ENCODE data around the gene ADGRG6. TPM values are rescaled to one million over a fixed set of nuclear protein-coding genes. Genes with fewer than 3 reads are reported as not detected.

Gene ADGRG6
- total and polyA plus RNA-seq, 9 of the 15 experiments (the other 6 are each of a cell fraction or from before 2014, with no cell fraction given) = under 0.01 to 0.11 (median 0.05) TPM; not detected in 5

GRCh38 chr6:142304241-142304640 is 2.4 kb downstream of the ADGRG6 start:
- no peak for FAIRE-seq
- Histone ChIP-seq H3K27me3 (ENCODE audit: control insufficient read depth in 2 of 2, insufficient read depth in 2 of 2, low read length in 2 of 2) (peaks cover 13 to 25% of the 10 kb centered on the region in 2 experiments; a peak in 4 of 5 replicates), H3K36me3 (ENCODE audit: control insufficient read depth, insufficient read depth, low read length) (no peaks in the 10 kb centered on the region), H3K9me3 (replicated peaks; ENCODE audit: control insufficient read depth, insufficient read depth, low read depth, low read length) (no peaks in the 10 kb centered on the region), H3K4me3 (no peak overlapping the region), H3K27ac (ENCODE audit: extremely low read depth, low read depth, low read length) (no peak overlapping the region), H3K4me2 (ENCODE audit: insufficient read depth, low read length) (no peak overlapping the region), H3K9ac (ENCODE audit: insufficient read depth in 1 of 2, low read depth in 2 of 2, low read length in 2 of 2) (no peak overlapping the region), H3K9me1 (ENCODE audit: control insufficient read depth, insufficient read depth, low read length) (no peaks in the 10 kb centered on the region), H3K79me2 (ENCODE audit: control insufficient read depth, insufficient read depth, low read length) (no peaks in the 10 kb centered on the region), H4K20me1 (replicated peaks; ENCODE audit: control insufficient read depth, insufficient read depth, low read length) (no peaks in the 10 kb centered on the region), H3K4me1 (replicated peaks in 1 of 2; ENCODE audit: control insufficient read depth in 2 of 2, insufficient read depth in 2 of 2, low read length in 2 of 2) (peaks cover 0 to 10% of the 10 kb centered on the region in 2 experiments; a peak in 1 of 5 replicates), H2AFZ (ENCODE audit: low read depth, low read length) (no peak overlapping the region)
- CTCF ChIA-PET (ENCODE audit: low intra/inter-chr PET ratio) = no interaction called here
- no peak for DNase-seq (ENCODE audit: extremely low read depth in 1 of 4, low spot score in 3 of 4)
- no TSS peak for BruUV-seq (replicated peaks)
- 0% methylated on average over 2 of the region's 2 CpGs for WGBS (ENCODE audit: insufficient coverage, low coverage, missing lambda C conversion rate)
- POLR2A ChIA-PET = no interaction called here
- no peak for ATAC-seq
- in situ Hi-C loops (cut with MboI) (no loop called here), intact Hi-C loops (cut with micrococcal nuclease) (no loop called here)
- no peak for TF ChIP-seq ZNF512 (tag; IDR thresholded peaks at IDR 0.05)
- TF ChIP-seq NFXL1 (CRISPR knock-in tag; IDR thresholded peaks at IDR 0.05) = no peak
- no peak for TF ChIP-seq ATF6 (CRISPR knock-in tag; IDR thresholded peaks at IDR 0.05)
- TF ChIP-seq POLR3A (IDR thresholded peaks at IDR 0.05; ENCODE audit: borderline replicate concordance, extremely low read depth, insufficient read depth, insufficient read length) = no peak
- no peak for TF ChIP-seq FIP1L1 (IDR thresholded peaks at IDR 0.05; ENCODE audit: low read depth, low read length, poor library complexity, severe bottlenecking)
- TF ChIP-seq, protein P1, sequence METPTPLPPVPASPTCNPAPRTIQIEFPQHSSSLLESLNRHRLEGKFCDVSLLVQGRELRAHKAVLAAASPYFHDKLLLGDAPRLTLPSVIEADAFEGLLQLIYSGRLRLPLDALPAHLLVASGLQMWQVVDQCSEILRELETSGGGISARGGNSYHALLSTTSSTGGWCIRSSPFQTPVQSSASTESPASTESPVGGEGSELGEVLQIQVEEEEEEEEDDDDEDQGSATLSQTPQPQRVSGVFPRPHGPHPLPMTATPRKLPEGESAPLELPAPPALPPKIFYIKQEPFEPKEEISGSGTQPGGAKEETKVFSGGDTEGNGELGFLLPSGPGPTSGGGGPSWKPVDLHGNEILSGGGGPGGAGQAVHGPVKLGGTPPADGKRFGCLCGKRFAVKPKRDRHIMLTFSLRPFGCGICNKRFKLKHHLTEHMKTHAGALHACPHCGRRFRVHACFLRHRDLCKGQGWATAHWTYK (CRISPR knock-in tag; IDR thresholded peaks at IDR 0.05) = no peak
- no peak for TF ChIP-seq ZNF76 (CRISPR knock-in tag; IDR thresholded peaks at IDR 0.05; ENCODE audit: borderline replicate concordance)
- TF ChIP-seq TRIM24 (IDR thresholded peaks at IDR 0.05) = no peak
- no peak for TF ChIP-seq FOS (IDR thresholded peaks at IDR 0.05; ENCODE audit: extremely low read depth, insufficient read length)
- TF ChIP-seq BHLHE40 (IDR thresholded peaks at IDR 0.05; ENCODE audit: low read length) = no peak
- TF ChIP-seq ELF2 (CRISPR knock-in tag; IDR thresholded peaks at IDR 0.05) = no peak
